SU-DHL-6 (cell line): Measurements from ENCODE around the gene COL23A1.

ENCODE experiments used
- EZH2phosphoT487 ChIP-seq: fragments of 200-600 bp; sonication (generic), shearing (Covaris generic); conservative IDR thresholded peaks from 2 replicates; pipeline ENCODE4 v1.6.1; 2018; ENCODE audit warnings: mild to moderate bottlenecking, antibody characterized with exemption, low read length, moderate library complexity, mixed read lengths
- TF ChIP-seq, protein P1 (sequence below): fragments of 200-600 bp; sonication (generic); IDR thresholded peaks from one replicate; pipeline ENCODE4 v1.5.1; 2017; ENCODE audit warnings: antibody characterized with exemption, mild to moderate bottlenecking, low read length, moderate library complexity; ENCODE audit not compliant: insufficient read depth, poor library complexity, severe bottlenecking

DNA sequence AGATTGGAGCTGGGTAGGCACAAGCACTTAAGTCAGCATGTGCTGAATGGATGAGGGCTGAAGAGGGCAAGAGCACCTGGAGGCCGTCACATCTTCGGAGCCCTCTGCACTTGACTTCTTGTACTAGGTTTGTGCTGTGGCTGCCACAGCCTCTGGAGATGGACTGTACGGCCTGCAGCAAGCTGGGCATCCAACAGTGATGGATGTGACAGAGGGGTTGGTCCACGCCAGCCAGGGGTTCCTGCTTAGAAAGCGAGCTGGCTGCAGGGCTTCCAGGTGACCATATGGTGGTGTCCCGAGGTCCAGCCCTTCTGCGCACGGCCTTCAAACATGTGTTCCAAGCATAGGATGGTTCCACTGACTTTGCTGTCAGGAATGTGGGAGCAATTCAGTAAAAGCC is 292.4 kb downstream of the COL23A1 start:
- TF ChIP-seq EZH2phosphoT487: no peak
- TF ChIP-seq, protein P1, sequence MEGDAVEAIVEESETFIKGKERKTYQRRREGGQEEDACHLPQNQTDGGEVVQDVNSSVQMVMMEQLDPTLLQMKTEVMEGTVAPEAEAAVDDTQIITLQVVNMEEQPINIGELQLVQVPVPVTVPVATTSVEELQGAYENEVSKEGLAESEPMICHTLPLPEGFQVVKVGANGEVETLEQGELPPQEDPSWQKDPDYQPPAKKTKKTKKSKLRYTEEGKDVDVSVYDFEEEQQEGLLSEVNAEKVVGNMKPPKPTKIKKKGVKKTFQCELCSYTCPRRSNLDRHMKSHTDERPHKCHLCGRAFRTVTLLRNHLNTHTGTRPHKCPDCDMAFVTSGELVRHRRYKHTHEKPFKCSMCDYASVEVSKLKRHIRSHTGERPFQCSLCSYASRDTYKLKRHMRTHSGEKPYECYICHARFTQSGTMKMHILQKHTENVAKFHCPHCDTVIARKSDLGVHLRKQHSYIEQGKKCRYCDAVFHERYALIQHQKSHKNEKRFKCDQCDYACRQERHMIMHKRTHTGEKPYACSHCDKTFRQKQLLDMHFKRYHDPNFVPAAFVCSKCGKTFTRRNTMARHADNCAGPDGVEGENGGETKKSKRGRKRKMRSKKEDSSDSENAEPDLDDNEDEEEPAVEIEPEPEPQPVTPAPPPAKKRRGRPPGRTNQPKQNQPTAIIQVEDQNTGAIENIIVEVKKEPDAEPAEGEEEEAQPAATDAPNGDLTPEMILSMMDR: no peak
